ENCODE measurements around the gene GPR3. TPM values are rescaled to one million over a fixed set of nuclear protein-coding genes. Genes with fewer than 3 reads are reported as not detected.

GPR3 gene
- total and polyA plus RNA-seq, 2 of the 13 experiments (the other 11 are each of a cell fraction or from before 2014, with no cell fraction given), result 1.00 to 2.6 TPM

DNA sequence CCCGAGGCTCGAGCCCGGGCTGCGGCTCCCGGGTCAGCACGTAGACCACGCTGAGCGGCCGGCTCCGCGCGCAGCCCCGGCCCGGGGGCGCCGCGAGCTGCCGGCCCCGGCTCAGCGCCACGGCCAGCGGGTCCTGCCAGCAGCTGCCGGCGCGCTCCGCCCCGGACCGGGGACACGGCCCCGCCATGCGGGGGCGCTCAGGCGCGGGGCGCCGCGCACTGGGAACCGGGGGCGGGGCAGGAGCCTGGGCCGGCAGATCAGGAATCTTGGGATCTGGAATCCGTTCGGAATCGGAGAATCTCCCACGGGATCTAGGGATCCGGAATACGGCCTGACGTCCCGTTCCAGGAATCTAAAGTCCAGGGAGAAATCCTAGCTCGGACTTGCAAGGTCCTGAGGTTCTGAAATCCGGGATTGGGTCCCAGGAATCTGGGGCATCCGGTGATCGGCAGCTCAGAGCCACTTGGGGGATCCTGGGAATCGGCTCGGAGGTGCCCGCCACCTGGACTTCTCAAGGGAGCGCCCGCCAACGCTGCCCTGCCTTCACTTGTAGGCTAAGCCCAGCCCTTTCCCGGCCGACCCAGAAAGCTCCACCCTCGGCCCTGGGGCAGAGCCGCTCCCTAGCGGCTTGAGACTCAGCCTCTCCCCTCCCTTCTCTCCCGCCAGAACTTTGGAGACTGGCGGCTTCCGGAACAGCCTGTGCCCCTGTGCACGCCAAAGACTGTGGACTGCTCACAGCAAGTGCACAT lies 25.8 kb upstream of the GPR3 start, which contains the start of gene MAP3K6 (continued):
- no peak for TF ChIP-seq LCORL (IDR thresholded peaks at IDR 0.05)
- TF ChIP-seq LCORL (CRISPR knock-in tag; IDR thresholded peaks at IDR 0.05), result peak; percentile 62
- no peak for TF ChIP-seq RCOR2 (CRISPR knock-in tag; IDR thresholded peaks at IDR 0.05)
- TF ChIP-seq TARDBP (CRISPR knock-in tag; IDR thresholded peaks at IDR 0.05), result no peak
- peak; percentile 42; the same call in 1 of the 3 replicates for TF ChIP-seq MXI1 (IDR thresholded peaks at IDR 0.05; ENCODE audit: borderline replicate concordance, low read depth, low read length)
- TF ChIP-seq, protein P1, sequence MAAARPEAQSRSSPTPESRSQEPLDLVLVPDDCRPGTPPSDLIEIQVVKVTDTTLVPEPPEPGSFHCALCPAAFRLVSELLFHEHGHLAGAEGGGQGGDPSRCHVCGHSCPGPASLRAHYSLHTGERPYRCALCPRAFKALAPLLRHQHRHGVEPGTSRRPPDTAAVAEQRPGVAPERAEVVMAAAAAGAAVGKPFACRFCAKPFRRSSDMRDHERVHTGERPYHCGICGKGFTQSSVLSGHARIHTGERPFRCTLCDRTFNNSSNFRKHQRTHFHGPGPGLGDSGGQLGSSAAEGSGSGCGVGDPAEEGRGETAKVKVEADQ (CRISPR knock-in tag; IDR thresholded peaks at IDR 0.05; ENCODE audit: borderline replicate concordance), result no peak
- no peak for TF ChIP-seq CAMTA2 (CRISPR knock-in tag; IDR thresholded peaks at IDR 0.05; ENCODE audit: borderline replicate concordance)
- TF ChIP-seq PHF21A (CRISPR knock-in tag; IDR thresholded peaks at IDR 0.05), result no peak; the same call in 1 of the 2 replicates
- TF ChIP-seq NFE2L1 (CRISPR knock-in tag; IDR thresholded peaks at IDR 0.05; ENCODE audit: borderline replicate concordance), result no peak
- no peak for TF ChIP-seq FOXO1 (CRISPR knock-in tag; IDR thresholded peaks at IDR 0.05)
- TF ChIP-seq, protein P2, sequence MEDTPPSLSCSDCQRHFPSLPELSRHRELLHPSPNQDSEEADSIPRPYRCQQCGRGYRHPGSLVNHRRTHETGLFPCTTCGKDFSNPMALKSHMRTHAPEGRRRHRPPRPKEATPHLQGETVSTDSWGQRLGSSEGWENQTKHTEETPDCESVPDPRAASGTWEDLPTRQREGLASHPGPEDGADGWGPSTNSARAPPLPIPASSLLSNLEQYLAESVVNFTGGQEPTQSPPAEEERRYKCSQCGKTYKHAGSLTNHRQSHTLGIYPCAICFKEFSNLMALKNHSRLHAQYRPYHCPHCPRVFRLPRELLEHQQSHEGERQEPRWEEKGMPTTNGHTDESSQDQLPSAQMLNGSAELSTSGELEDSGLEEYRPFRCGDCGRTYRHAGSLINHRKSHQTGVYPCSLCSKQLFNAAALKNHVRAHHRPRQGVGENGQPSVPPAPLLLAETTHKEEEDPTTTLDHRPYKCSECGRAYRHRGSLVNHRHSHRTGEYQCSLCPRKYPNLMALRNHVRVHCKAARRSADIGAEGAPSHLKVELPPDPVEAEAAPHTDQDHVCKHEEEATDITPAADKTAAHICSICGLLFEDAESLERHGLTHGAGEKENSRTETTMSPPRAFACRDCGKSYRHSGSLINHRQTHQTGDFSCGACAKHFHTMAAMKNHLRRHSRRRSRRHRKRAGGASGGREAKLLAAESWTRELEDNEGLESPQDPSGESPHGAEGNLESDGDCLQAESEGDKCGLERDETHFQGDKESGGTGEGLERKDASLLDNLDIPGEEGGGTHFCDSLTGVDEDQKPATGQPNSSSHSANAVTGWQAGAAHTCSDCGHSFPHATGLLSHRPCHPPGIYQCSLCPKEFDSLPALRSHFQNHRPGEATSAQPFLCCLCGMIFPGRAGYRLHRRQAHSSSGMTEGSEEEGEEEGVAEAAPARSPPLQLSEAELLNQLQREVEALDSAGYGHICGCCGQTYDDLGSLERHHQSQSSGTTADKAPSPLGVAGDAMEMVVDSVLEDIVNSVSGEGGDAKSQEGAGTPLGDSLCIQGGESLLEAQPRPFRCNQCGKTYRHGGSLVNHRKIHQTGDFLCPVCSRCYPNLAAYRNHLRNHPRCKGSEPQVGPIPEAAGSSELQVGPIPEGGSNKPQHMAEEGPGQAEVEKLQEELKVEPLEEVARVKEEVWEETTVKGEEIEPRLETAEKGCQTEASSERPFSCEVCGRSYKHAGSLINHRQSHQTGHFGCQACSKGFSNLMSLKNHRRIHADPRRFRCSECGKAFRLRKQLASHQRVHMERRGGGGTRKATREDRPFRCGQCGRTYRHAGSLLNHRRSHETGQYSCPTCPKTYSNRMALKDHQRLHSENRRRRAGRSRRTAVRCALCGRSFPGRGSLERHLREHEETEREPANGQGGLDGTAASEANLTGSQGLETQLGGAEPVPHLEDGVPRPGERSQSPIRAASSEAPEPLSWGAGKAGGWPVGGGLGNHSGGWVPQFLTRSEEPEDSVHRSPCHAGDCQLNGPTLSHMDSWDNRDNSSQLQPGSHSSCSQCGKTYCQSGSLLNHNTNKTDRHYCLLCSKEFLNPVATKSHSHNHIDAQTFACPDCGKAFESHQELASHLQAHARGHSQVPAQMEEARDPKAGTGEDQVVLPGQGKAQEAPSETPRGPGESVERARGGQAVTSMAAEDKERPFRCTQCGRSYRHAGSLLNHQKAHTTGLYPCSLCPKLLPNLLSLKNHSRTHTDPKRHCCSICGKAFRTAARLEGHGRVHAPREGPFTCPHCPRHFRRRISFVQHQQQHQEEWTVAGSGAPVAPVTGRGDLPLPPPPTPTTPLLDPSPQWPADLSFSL (CRISPR knock-in tag; IDR thresholded peaks at IDR 0.05), result no peak
- TF ChIP-seq NFE2 (CRISPR knock-in tag; IDR thresholded peaks at IDR 0.05), result no peak
- TF ChIP-seq NCOA1 (CRISPR knock-in tag; IDR thresholded peaks at IDR 0.05), result 0 out of 2 replicates have a peak, but pooled peaks have one; percentile 10
- TF ChIP-seq, protein P3, sequence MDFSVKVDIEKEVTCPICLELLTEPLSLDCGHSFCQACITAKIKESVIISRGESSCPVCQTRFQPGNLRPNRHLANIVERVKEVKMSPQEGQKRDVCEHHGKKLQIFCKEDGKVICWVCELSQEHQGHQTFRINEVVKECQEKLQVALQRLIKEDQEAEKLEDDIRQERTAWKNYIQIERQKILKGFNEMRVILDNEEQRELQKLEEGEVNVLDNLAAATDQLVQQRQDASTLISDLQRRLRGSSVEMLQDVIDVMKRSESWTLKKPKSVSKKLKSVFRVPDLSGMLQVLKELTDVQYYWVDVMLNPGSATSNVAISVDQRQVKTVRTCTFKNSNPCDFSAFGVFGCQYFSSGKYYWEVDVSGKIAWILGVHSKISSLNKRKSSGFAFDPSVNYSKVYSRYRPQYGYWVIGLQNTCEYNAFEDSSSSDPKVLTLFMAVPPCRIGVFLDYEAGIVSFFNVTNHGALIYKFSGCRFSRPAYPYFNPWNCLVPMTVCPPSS (IDR thresholded peaks at IDR 0.05), result no peak
- TF ChIP-seq PCBP2 (optimal IDR thresholded peaks at IDR 0.05; ENCODE audit: low read depth, low read length, poor library complexity, severe bottlenecking), result no peak
- 0 out of 2 replicates have a peak, but pooled peaks have one; percentile 53 for TF ChIP-seq RXRA (CRISPR knock-in tag; IDR thresholded peaks at IDR 0.05)
- TF ChIP-seq SAP130 (CRISPR knock-in tag; IDR thresholded peaks at IDR 0.05; ENCODE audit: low read depth), result peak; percentile 54; the same call in 1 of the 2 replicates
- no peak for TF ChIP-seq SRY (CRISPR knock-in tag; IDR thresholded peaks at IDR 0.05)
- TF ChIP-seq, protein P4, sequence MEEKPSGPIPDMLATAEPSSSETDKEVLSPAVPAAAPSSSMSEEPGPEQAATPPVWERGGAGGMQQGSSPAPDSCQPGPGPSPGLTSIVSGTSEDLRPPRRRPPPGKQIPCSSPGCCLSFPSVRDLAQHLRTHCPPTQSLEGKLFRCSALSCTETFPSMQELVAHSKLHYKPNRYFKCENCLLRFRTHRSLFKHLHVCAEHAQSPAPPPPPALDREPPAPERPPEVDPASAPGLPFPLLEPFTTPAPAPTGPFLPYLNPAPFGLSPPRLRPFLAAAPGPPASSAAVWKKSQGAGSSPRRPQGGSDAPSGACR (CRISPR knock-in tag; IDR thresholded peaks at IDR 0.05), result no peak
- no peak for TF ChIP-seq SSRP1 (CRISPR knock-in tag; IDR thresholded peaks at IDR 0.05)
- no peak for TF ChIP-seq HDAC6 (IDR thresholded peaks at IDR 0.05; ENCODE audit: low read depth, low read length)
- TF ChIP-seq WIZ (CRISPR knock-in tag; IDR thresholded peaks at IDR 0.05), result no peak
